AG09319 (cell line): Measurements from ENCODE around the gene SPNS3.

Experiments used
- DNase-seq: peaks from one replicate; pipeline ENCODE4 v3.0.0-alpha.2; 2010; ENCODE audit warnings: low read depth; ENCODE audit errors: extremely low read depth
- TF ChIP-seq, protein P1 (sequence below): IDR thresholded peaks from 2 replicates; pipeline ENCODE4 v1.5.1; 2011; ENCODE audit warnings: low read depth, mild to moderate bottlenecking, inconsistent platforms, low read length, moderate library complexity

SPNS3 gene

DNA sequence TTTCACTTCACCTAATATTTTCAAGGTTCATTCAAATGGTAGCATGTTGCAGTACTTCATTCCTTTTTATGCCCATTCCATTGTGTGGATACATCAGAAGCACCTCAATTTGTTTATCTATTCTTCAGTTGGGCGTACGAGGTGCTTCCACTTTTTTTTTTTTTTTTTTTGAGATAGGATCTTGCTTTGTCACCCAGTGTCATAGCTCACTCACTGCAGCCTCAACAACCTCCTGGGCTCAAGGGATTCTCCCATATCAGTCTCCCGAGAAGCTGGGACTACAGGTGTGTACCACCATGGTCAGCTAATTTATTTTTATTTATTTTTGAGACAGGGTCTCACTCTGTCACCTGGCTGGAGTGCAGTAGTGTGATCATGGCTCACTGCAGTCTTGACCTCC lies 22.5 kb upstream of the SPNS3 start:
- DNase-seq, result no peak

DNA sequence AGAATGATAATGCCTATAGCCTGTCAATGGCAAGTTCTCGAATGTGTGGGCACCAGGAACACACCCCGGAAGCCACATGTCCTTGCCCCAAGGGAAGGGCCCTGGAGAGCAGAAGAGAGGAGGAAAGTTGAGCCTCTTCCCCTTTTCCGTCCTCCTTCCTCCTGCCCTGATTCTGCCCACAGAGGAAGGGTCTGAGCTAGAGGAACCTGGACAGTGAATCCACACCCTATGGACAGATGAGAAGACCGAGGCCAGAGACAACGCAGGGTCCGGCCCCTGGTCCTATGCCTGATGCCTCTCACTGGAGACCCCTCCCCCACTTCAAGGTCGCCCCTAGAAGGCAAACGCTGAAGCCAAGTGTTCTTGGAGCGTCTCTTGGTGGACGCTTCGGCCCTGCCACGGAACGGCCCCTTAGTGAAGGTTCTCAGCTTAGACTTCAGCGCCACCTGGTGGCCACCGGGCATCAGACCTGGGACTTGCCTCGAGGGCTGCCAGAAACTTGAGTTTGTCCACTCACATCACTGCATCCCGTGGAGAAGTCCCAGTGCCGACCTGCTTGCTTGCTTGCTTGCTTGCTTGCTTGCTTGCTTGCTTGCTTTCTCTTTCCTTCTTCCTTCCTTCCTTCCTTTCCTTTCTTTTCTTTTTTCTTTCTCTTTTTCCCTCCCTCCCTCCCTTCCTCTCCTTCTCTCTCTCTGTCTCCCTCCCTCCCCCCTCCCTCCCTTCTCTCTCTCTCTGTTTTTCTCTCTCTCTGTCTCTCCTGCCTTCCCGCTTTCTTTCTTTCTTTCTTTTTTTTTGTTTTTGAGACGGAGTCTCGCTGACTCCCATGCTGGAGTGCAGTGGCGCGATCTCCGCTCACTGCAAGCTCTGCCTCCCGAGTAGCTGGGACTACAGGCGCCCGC lies 20.6 kb upstream of the SPNS3 start:
- TF ChIP-seq, protein P1, sequence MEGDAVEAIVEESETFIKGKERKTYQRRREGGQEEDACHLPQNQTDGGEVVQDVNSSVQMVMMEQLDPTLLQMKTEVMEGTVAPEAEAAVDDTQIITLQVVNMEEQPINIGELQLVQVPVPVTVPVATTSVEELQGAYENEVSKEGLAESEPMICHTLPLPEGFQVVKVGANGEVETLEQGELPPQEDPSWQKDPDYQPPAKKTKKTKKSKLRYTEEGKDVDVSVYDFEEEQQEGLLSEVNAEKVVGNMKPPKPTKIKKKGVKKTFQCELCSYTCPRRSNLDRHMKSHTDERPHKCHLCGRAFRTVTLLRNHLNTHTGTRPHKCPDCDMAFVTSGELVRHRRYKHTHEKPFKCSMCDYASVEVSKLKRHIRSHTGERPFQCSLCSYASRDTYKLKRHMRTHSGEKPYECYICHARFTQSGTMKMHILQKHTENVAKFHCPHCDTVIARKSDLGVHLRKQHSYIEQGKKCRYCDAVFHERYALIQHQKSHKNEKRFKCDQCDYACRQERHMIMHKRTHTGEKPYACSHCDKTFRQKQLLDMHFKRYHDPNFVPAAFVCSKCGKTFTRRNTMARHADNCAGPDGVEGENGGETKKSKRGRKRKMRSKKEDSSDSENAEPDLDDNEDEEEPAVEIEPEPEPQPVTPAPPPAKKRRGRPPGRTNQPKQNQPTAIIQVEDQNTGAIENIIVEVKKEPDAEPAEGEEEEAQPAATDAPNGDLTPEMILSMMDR, result peak; percentile 93
- DNase-seq, result peak; percentile 77

More for the DNA sequence above, 22.5 kb upstream of the SPNS3 start:
- TF ChIP-seq, protein P1, result no peak

DNA sequence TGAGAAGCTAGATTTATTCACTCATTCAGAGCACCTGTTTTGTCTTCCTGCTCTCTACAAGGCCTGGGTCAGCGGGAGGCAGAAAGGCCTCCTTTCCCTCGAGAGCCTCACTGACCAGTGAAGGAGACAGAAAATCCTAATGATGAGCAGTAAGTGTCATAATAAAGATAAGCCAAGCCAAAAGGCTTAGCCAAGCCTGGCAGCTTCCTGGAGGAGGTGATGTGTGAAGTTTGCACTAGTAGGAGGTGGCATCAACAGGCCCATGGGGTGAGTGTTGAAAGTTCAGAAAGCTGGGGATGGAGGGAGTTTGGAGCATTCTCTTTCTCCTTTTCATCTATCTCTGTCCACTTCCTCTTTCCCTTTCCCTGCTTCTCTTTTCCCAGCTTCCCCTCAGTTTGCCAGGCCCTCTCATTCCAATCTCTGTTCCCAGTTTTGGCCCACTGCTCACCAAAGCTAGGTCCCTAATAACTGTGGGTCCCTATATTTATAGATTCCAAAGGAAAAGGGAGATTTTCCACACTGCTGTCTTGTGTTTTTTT lies 16.5 kb upstream of the SPNS3 start:
- TF ChIP-seq, protein P1, result no peak
- DNase-seq, result no peak

DNA sequence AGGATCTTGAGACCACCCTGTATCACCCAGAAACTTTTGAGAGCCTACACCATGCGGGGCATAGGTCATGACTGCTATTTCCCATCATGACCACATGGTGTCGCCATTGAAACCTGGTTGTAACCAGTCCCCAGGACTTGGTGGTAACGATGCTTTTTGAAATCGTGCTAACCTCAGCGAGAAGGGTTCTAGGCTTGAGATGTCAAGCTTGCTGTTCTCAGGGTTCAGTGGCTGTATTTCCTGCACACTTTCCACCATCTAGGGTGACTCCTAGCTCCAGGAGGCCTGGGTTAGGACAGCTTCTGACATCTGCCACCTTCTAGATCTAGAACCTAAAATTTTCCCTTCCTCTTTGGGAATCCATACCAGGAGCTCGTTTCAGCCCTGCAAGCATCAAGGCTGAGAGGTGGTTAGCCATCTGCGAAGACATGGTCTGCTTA lies 13.0 kb upstream of the SPNS3 start:
- DNase-seq, result peak; percentile 23
- TF ChIP-seq, protein P1, result peak; percentile 83

DNA sequence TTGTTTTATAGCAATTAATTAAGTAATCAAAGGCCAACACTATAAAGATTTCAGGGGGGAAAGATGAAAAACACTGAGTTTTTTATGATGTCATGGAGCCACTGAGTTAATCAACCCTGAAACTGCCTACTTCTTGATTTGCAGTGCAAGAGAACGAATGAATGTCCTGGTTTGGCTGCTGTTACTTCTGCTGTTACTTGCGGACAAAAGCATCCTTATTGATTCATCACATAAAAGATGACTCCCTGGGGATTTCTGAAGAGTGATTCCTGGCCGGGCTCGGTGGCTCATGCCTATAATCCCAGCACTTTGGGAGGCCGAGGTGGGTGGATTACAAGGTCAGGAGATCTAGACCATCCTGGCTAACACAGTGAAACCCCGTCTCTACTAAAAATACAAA lies 10.9 kb upstream of the SPNS3 start:
- TF ChIP-seq, protein P1, result no peak
- no peak for DNase-seq

DNA sequence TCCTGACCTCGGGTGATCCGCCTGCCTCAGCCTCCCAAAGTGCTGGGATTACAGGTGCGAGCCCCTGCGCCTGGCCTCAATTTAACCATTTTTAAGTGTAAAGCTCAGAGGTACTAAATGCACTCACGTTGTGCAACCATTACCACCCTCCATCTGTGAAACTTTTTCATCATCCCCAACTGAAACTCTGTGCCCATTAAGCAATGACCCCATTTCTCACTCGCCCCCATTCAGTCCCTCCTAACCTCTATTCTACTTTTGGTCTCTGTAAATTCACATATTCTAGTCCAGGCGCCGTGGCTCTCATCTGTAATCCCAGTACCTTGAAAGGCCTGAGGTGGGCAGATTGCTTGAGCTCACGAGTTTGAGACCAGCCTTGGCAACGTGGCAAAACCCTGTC lies 8.3 kb upstream of the SPNS3 start:
- DNase-seq, result no peak
- TF ChIP-seq, protein P1, result no peak

DNA sequence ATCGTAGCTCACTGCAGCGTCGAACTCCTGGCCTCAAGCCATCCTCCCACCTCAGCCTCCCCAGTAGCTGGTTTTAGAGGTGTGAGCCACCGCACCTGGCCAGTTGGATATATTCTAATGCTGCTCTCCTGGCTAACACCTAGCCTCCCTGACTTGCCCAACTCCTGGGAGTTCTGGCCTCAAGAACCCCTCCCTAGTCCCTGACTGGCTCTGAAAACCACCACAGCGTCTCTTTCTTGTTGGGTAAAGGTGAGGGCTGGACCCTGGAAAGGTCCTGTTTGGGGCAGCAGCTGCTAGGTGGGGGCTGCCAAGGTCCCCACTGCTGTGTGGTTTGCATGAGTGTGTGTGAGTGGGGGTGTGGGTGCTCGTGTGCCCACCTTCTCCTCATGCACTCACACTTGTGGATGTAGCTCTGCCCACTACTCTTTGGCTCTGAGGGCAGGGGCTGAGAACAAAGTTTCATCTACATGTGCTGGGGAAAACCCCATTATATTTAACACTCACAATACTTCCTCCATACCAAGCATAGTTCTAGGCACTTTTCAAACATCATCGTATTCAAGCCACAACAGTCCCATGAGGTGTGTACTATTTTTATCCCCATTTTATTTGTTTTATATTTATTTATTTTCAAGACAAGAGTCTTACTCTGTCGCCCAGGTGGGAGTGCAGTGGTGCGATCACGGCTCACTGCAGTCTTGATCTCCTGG lies 7.1 kb upstream of the SPNS3 start:
- TF ChIP-seq, protein P1, result no peak
- DNase-seq, result no peak
